Cerebellar cortex (tissue), 1 donor: ENCODE measurements around the gene MAGI2.
"Not testable (repeated sequence)": the region's sequence is repeated elsewhere in the genome, so short reads cannot be mapped to it uniquely, and the experiment has no call there.

ENCODE experiments used
- DNase-seq: peaks from one replicate; pipeline ENCODE4 v3.0.0-alpha.2; 2015; ENCODE audit warnings: low spot score

Gene MAGI2

DNA sequence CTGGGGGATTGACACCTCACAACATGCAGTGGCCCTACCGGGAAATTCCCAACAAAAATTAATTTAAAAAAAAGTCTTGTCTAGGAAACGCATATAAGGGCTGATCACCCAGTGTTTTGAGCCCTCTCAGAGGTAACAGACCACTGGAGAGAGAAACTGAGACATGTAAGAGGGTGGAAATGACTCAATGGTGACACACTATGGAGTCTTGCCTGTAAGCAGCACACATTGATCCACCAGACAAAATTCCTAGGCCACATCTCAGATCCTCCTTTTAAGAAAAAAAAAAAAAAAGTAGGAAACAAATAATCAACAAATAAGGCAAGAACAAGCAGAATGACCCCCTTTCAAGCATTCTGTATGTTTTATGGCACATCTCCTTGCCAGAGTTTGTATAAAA lies 296.2 kb downstream of the MAGI2 start:
- no peak for DNase-seq

DNA sequence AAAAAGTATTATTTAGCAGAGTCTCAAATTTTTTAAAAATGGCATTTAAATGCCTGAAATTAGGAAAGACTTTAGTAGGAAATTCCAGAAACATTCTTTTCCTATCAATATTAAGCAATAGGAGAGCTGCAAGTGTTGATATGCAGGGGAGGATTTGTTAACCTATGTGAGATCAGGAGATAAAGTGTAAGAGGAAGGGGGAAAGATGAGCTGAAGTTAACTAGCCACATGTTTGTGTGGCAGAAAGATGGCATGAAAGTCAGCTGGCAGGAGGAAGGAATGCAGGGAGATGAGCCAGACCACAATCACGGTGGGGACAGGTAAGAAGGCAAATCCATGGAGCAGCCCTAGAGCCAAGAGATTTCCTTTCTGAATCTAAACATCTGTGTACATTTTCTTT lies 303.6 kb downstream of the MAGI2 start:
- DNase-seq: no peak

DNA sequence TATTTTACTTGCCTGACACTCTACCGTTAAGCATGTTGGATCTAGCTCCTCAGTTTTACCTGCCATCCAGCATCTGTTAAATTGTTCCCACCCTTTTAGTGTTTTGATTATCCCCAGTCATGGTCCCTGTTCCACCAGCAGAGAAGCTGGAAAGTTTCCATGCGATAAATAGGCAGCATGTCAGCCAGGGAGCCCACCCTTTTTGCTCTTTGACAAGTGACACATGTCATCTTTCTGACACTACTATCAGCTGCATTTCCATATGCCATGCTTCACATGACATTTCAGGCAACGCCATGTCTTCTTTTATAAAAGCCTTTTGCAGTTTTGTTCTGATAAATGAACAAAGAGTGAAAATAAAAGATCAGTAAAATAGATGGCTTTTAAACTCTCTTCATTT lies 310.8 kb downstream of the MAGI2 start:
- DNase-seq: no peak

DNA sequence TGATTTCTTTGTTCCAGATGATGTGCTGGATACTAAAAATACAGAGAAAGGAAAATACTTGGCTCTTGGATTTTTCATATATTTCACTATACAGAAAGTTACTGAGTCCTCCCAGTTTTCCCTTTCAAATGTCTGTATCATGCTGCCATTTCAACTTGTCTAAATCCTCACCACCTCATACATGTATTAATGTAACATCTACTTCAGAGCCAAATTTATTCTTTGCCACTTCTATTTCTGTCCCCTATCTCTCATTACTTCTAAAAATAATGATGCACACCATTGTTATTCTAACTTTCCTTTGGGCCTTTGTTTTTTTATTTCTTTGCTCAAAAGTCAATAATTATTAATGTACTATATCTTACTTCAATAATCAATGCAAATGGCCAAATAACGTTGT lies 312.2 kb downstream of the MAGI2 start:
- no peak for DNase-seq

DNA sequence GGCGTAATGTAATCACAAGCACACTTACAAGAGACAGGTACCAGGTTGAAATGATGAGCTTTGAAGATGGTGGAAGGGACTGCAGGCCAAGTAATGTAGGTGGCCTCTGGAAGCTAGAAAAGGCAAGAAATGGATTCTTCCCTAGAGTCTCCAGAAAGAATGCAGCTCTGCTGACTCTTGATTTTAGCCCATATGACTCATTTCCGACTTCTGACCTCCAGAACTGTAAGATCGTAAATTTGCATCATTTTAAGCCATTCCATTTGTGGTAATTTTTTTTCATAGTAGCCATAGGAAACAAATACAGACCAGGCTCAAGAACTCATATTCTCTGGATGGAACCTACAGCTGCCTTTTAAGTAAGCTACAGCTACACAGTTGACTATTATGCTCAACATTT lies 315.5 kb downstream of the MAGI2 start:
- DNase-seq: no peak

DNA sequence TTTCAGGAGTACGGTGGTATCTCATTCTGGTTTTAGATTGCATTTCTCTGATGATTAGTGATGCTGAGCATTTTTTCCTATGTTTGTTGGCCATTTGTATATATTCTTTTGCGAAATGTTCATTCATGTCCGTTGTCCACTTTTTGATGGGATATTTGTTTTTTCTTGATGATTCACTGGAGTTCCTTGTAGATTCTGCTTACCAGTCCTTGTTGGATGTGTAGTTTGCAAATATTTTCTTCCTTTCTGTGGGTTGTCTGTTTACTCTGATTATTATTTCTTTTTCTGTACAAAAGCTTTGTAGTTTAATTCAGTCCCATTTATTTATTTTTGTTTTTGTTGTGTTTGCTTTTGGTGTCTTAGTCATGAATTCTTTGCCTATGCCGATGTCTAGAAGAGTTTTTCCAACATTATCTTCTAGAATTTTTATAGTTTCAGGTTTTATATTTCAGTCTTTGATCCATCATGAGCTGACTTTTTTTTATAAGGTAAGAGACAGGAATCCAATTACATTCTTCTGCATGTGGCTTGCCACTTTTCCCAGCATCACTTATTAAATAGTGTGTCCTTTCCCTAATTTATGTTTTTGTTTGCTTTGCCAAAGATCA lies 320.5 kb downstream of the MAGI2 start:
- DNase-seq: no peak

DNA sequence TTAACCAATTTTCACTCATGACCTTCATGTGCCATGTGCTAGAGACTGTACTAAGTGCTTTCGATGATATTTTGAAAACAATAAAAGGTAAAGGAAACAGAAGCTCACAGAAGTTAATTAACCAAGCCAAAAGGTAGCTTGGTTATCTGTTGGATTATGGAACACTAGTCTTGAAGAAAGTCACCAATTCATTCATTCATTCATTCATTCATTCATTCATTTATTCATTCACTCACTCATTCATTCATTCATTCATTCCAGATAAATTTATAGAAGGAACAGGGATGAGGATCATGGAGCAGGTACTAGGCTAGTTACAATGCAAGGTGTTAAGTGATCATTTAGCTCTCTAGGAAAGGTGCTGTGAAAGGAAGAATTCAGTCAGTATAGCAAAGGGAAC lies 322.8 kb downstream of the MAGI2 start:
- DNase-seq: no peak

DNA sequence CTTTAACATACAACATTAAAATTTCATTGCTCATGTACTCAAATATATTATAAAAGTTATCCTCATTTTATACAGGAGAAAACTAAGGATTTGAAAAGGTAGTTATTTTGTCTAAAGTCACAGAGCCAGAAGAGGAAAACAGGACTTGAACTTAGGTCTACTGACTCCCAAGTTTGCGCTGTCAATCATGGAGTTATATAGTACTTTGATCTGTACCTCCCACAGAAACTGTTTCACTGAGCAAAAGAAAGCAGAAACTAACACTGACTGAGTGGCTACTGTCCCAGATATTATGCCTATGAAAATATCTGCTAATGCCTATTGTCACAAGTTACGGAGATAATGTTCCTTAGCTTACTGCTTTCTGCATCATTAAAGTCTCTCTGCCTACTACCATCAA lies 329.1 kb downstream of the MAGI2 start:
- DNase-seq: no peak

DNA sequence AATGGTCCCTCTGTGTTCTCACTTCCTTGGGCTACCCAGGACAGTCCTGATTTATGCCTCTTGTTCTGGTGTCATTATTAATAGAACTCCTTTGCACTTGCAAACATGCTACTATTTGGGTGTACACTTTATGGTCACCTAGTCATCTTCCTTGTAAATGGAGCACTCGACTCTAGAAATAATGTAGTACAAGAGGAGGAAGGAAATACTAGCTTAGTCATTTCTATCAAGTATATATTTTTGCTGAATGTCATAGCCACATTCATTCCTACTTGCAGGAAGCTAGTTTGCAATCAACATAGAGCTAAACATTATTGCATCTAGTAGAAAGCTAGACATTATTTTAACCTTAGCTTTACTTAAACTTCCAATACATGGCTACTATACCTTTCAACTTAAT lies 335.3 kb downstream of the MAGI2 start:
- DNase-seq: no peak

DNA sequence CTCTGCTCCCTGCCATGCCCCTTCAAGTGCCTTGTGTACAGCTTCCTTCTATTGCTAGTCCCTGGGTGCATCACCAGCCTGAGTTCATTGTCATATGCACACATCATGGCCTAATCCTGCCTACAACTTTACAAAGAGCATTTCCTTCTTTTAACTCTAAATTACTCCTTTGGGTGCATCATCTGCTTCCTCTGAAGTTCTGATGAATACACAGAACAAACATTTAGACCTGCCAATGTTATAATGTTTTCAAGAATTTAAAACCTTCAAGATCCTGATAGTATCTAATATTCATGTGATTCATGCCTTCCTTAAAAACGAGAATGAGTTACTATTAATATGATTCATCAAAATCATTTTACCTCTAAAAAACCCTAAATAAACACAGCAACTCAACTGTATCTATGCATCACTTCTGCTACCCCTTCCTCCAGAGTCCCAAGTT lies 357.1 kb downstream of the MAGI2 start:
- no peak for DNase-seq

DNA sequence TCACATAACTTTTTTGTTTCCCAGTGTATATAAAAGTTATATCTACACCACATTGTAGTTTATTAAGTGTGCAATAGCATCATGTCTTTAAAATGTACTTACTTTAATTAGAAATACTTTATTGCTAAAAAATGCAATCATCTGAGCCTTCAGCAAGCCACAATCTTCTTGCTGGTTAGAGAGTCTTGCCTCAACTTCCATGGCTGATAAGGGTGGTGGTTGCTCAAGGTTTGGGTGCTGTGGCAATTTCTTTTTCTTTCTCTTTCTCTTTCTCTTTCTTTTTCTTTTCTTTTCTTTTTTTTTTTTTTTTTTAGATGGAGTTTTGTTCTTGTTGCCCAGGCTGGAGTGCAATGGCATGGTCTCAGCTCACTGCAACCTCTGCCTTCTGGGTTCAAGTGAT lies 360.0 kb downstream of the MAGI2 start:
- DNase-seq: no peak

DNA sequence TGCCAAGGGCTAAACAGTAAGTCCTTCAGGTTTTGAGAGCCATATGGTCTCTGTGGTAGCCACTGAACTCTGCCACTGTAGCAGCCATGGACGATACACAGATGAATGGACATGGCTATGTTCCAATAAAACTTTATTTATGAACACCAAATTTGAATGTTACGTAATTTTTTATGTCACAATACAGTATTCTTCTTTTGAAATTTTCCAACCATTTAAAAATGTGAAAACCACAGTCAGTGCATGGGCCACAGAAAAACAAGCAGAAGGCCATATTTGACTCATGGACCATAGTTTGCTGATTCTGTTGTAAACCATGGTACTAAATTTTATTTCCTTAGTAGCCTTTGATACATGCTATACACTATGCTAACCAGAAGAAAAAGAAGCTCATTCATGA lies 361.8 kb downstream of the MAGI2 start:
- peak; percentile 74 for DNase-seq

DNA sequence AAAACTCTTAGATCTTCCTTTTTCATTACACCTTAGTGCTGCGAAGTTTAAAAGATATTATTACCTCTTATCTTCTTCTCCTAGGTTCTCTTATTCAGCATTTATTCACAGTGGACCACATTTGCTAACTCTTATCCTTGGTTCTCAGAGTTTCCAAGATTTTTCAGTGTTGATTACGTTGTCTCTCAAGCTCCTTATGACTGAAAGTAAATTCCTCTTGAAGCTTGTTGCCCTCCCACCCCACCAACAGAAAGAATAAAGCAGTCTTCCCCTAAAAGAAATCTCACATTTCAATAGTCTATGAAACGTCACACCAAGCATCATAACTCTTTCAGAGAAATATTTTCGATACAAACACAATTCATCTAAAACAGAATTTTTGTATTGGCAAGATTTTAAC lies 362.5 kb downstream of the MAGI2 start:
- DNase-seq: no peak

DNA sequence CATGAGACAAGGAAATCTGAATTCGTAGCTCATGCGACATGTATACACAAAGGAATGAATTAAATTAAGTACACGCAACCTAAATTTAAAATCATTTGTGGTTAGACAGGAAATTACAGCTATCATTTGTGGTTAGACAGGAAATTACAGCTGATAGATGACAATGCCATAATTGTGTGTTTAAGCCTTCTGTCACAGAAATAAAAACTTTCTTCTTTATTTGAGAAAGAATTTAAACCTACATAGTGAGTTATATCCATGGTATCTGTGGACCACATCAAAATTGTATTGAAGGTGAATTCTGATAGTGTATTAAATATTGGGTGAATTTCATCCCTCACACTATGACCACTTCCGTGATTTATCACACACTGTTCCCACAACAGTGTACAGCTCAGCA lies 362.9 kb downstream of the MAGI2 start:
- DNase-seq: no peak

DNA sequence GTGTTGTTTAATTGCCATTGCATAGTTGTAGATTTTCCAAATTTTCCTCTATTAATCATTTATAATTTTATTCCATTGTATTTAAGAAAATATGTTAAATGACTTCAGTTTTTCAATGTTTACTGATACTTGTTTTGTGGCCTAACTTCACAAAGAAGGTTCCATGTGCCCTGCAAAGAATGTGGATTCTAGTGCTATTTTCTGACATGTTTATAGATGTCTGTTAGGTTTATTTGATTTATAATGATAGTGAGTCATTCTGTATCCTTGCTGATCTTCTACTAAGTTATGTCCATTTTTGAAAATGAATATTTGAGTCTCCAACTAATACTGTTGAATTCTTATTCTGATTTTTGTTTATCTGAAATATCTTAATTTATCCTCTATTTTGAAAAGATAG lies 369.0 kb downstream of the MAGI2 start:
- no peak for DNase-seq

DNA sequence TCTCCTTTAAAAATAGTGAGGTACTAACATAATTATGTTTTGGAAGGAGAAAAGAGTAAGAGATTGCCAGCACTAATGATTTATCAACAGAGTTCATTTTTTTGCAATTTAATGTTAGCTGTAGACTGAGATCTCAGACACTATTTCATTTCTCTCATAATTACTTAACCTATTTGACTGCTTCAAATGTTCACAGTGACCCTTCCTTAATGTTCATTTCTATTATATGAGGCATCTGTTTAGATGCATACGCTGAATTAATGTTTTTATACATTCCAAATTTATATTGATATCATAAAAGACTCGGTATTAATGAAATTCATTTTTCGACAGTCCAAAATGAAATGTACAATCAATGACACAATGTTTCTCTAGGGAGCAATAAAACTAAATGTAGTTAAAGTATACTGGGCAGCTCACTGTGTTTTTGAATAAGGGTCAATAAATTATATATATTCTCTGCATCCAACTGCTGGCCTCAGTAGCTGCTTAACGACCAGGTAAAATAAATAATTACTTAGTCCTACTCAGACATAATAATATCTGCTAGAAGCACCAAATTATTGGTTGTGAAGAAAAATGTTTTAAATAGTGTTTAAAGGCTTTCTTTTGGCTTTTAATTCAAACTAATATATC lies 373.4 kb downstream of the MAGI2 start:
- DNase-seq: no peak

DNA sequence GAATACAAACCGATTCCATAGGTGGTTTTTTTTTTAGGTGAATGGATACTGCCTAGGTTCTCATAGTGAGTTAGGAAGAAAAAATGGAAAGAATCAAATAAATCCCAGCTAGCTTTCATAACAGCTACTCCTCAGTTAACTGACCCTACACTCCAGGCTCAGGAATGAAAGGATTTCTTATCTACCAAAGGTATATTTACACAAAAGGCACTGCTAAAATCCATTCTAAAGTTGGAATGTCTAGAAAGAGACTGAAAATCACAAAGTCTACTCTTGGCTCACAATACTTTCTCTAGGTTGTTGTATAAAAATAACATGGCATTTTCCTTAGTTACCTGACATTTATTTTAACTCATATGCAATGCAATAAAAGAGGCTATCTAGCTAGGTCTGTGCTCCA lies 375.2 kb downstream of the MAGI2 start:
- no peak for DNase-seq

DNA sequence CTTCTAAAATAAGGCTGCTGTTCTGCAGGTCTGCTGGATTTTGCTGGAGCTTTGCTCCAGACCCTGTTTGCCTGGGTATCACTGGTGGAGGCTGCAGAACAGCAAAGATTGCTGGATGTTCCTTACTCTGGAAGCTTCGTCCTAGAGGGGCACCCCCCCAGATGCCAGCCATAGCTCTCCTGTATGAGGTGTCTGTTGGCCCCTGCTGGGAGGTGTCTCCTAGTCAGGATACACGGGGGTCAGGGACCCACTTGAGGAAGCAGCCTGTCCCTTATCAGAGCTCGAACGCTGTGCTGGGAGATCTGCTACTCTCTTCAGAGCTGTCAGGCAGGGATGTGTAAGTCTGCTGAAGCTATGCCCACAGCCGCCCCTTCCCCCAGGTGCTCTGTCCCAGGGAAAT lies 382.3 kb downstream of the MAGI2 start:
- not testable (repeated sequence) for DNase-seq

DNA sequence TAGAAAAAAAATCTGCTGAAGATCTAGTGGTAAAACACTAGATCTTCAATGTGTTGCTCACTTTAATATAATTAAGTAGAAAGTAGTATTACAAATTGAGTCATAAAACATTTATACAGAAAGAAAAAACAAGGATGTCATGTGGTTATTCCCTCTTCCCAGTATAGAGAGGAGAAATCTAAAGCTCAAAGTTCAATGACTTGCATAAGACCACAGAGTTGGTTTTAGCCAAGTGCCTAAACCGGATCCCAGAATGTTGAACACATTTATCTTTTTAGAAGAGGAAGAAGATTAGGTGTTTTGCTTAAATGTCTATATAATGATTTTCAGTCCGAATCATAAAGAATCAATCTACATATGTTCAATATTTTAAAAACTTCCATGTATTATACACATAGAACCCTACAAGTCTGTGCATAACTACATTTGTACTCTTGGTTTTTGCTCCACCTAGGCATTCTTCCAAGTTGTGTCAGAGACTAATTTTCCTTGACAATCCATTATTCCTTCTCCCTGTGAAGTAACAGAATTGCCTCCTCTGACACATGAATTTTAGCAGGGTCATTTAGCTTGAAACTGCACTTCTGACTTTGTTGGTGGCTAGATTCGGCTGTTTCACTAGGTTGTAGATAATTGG lies 389.2 kb downstream of the MAGI2 start:
- DNase-seq: peak; percentile 26

DNA sequence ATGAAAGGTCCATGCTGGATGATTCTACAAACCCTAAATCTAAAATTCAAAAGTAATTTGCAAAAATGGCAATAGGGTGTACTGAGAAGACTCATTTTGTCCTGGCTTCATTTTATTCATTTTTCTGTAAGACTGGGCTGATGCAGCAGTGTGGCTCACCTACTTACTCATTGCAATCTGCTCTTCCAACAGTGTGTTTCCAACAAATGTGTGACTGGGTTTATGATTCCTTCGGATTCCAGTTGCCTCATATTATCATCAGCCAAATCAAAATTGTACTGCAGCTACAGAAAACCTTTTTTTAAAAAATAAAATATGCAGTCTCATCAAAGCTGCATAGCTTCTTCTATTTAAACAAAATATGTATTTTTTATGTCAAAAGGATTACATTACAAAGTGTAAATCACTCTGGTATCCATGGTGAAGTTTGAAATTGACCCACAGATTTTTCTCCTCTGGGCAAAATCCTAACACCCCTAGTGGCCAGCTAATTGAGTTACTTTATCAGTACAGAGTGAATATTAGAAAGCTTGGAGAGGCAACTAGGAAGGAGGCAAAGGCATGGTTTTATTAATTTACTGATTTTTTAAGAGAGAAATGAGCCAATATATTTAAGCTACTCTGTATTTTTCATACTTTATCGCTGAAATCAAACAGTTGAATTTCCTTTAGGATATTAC lies 390.3 kb downstream of the MAGI2 start:
- peak; percentile 38 for DNase-seq

DNA sequence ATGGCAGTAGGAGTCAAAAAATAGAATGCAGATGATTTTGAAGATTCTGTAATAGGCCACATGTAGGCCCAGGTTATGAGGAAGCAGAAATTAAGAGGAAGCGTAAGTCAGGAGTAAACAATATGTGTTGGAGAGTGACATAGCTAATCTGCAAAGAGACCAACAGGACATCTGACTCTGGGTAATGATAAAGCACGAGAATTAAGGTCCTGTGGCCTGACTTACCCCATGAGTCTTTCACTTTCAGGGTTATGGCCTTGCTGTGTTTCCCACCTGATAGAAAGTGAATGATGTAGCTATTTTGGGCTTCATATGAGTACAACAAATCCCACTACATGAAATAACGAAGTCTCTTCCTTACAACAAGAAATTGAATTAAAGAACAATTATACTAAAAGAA lies 393.0 kb downstream of the MAGI2 start:
- no peak for DNase-seq

DNA sequence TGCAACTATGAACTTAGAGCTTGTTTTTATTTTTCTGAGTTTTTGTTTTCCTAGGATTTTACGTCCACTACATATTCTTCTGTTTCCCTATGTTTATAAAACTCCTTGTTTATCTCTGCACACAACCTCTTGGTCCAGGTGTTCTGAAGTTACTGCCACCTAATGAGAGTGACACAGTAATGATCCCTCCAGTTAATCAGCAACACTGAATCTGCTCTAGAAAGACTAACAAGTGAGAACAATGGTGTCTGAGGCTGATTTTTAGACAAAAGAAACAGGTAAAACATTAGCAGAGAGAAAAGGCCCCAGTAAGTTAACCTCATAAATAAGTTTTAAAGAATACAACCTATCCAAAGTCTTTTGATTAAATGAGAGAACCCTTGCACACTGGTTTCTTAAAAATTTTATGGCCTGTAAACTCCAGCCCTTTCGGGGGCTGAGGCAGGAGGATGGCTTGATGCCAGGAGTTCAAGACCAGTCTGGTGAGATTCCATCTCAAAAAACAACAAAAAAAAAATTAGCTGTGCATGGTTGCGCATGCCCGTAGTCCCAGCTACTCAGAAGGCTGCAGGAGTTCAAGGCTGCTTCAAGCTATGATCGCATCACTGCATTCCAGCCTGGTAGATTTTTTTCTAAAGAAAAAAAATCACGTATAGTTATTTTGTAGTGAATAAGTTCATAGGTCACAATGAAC lies 397.6 kb downstream of the MAGI2 start:
- DNase-seq: no peak

DNA sequence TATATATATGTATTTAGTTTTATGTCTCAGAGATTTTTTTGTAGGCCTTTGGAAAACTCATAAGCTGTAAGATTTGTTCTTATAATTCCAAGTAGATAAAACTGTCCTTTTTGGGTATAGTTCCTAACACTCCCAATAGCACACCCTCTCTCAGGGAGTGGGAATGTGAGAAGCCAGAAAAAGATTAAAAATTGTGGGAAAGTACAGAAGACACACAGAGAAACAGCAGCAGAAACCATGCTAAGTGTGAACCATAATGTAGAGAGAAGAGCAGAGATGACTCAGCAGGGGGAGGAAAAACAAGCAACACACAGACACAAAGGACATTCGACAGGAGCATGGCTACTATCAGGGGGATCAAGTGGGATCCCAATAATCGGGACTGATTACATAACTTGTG lies 401.6 kb downstream of the MAGI2 start:
- DNase-seq: no peak
